ENCODE results near the gene SKIDA1.

The SKIDA1 gene

GRCh38 chr10:21487416-21488180 is 37.9 kb downstream of the SKIDA1 start:
- no peak for DNase-seq (ENCODE audit: extremely low spot score)

GRCh38 chr10:21482821-21483220 is 42.7 kb downstream of the SKIDA1 start:
- POLR2A ChIA-PET: no interaction called here
- DNase-seq (ENCODE audit: extremely low spot score): peak; percentile 2
- TF ChIP-seq CTCF (IDR thresholded peaks at IDR 0.05; ENCODE audit: control extremely low read depth, extremely low read depth, low read depth, missing control alignments): no peak
- CTCF ChIA-PET: no interaction called here

More at GRCh38 chr10:21487416-21488180, 37.9 kb downstream of the SKIDA1 start:
- no peak for TF ChIP-seq CTCF (IDR thresholded peaks at IDR 0.05; ENCODE audit: control extremely low read depth, extremely low read depth, low read depth, missing control alignments)
- ChIA-PET CTCF (interaction anchor here (1.0 to 1.6 kb wide), 2 partner anchors 8 to 12 kb away, joined by 3 to 4 read pairs; no protein-coding TSS in a partner anchor), POLR2A (no interaction called here)

- no peak for DNase-seq (ENCODE audit: extremely low spot score)
- POLR2A ChIA-PET: no interaction called here
- TF ChIP-seq CTCF (IDR thresholded peaks at IDR 0.05; ENCODE audit: control extremely low read depth, extremely low read depth, low read depth, missing control alignments): no peak
- CTCF ChIA-PET: interaction anchor here (2.0 kb wide), 1 partner anchor 12 kb away, joined by 4 read pairs; no protein-coding TSS in a partner anchor
Measured at GRCh38 chr10:21481407-21481806, 44.1 kb downstream of the SKIDA1 start.

GRCh38 chr10:21479570-21480315 is 45.7 kb downstream of the SKIDA1 start:
- no peak for TF ChIP-seq CTCF (IDR thresholded peaks at IDR 0.05; ENCODE audit: control extremely low read depth, extremely low read depth, low read depth, missing control alignments)
- ChIA-PET POLR2A (no interaction called here), CTCF (interaction anchor here (2.0 kb wide), 1 partner anchor 13 kb away, joined by 4 read pairs; no protein-coding TSS in a partner anchor)
- no peak for DNase-seq (ENCODE audit: extremely low spot score)

- ChIA-PET POLR2A (no interaction called here), CTCF (interaction anchor here (1.6 kb wide), 1 partner anchor 12 kb away, joined by 3 read pairs; no protein-coding TSS in a partner anchor)
- TF ChIP-seq CTCF (IDR thresholded peaks at IDR 0.05; ENCODE audit: control extremely low read depth, extremely low read depth, low read depth, missing control alignments): no peak
- DNase-seq (ENCODE audit: extremely low spot score): no peak
Measured at GRCh38 chr10:21475393-21475792, 50.1 kb downstream of the SKIDA1 start.

- DNase-seq (ENCODE audit: extremely low spot score): no peak
- CTCF ChIA-PET: no interaction called here
- POLR2A ChIA-PET: no interaction called here
- no peak for TF ChIP-seq CTCF (IDR thresholded peaks at IDR 0.05; ENCODE audit: control extremely low read depth, extremely low read depth, low read depth, missing control alignments)
Measured at GRCh38 chr10:21473541-21473940, 51.9 kb downstream of the SKIDA1 start.
